Pancreas (tissue), 10 donors: ENCODE measurements around the gene ABCB1. TPM values are rescaled to one million over a fixed set of nuclear protein-coding genes. Genes with fewer than 3 reads are reported as not detected.

Experiments used
- ATAC-seq, 4 donors: fragments of 200-7000 bp; cut with Tn5 transposase; one replicate each; pipeline versions ENCODE4 v1.8.0 to v1.9.1; 2020; ENCODE audit warnings: mild to moderate bottlenecking in 4 of 4, moderate library complexity in 4 of 4
- DNase-seq, 6 donors: peaks; one replicate each; pipeline ENCODE4 v3.0.0-alpha.2; 2020
- FAIRE-seq: peaks from 2 replicates; lab custom pipeline; 2012; peaks lifted over from hg19 to GRCh38; lab: Jason Lieb, UNC
- H3K27ac ChIP-seq, 4 donors: fragments of 200-600 bp; sonication (generic); 1 replicate in 3 of 4; 2 replicates in 1 of 4; pipeline versions ENCODE4 v1.5.0 to v1.8.0; 2020
- H3K27me3 ChIP-seq, 4 donors: fragments of 200-600 bp; one replicate each; pipeline ENCODE4 v1.8.0; 2021
- H3K36me3 ChIP-seq, 3 donors: fragments of 200-600 bp; sonication (generic) in 1 of 3; one replicate each; pipeline versions ENCODE4 v1.5.0 to v1.8.0; 2020 to 2021
- H3K4me1 ChIP-seq, 3 donors: fragments of 200-600 bp; one replicate each; pipeline ENCODE4 v1.8.0; 2021
- H3K4me3 ChIP-seq, 4 donors: fragments of 200-600 bp; sonication (generic) in 2 of 4; one replicate each; pipeline versions ENCODE4 v1.5.0 to v1.8.0; 2020 to 2021
- H3K9me3 ChIP-seq, 4 donors: fragments of 200-600 bp; one replicate each; pipeline ENCODE4 v1.8.0; 2021
- CTCF ChIP-seq, 4 donors: fragments of 200-600 bp; sonication (generic) in 3 of 4; IDR thresholded peaks; one replicate each; pipeline versions ENCODE4 v1.5.0 to v1.8.0; 2021; ENCODE audit warnings: antibody characterized with exemption in 4 of 4
- WGBS, 2 donors: extraction: QIAGEN DNeasy Blood & Tissue Kit; methylation state at CpG; one replicate each; pipeline ENCODE4 v1.1.7; 2013; 5-methylcytosine and 5-hydroxymethylcytosine counted together
- intact Hi-C, 3 donors: fragments of 100-400 bp; cut with DNase I; formaldehyde crosslinking; loops; one replicate each; pipeline versions ENCODE4 v1.11.1 to v1.14.2; 2022
- polyA plus RNA-seq, 2 donors: library from polyadenylated mRNA; stranded (reverse); fragments of 200-250 nt; gene quantifications; one replicate each; pipeline ENCODE4 v1.2.3, GENCODE V29; 2013
- total RNA-seq, 6 donors: library from RNA; stranded (reverse); fragmentation: NEBNext Ultra II Directional in 4 of 6; extraction: Animal tissue kit (Norgen Biotek cat#: 25700) in 4 of 6; gene quantifications; one replicate each; pipeline versions ENCODE4 v1.2.1 to v1.2.4, GENCODE V29; 2021 to 2023
- donor health status: healthy with polysubstance abuse.
- donor health status: DM: no; HTN: no; CAD: no; lungs with moderate emphysema.
- donor health status: DM: no; HTN: no; CAD: no.
- donor health status: control.
- donor health status: control.
- donor health status: Bipolar disorder and iron deficiency.
- donor health status: DM: yes; HTN: yes; CAD: no.
- donor health status: DM: no; HTN: no; CAD: no.
- donor health status: DM: no; HTN: no; CAD: no.
- donor health status: DM: yes; HTN: yes; CAD: no.

Gene ABCB1
- total and polyA plus RNA-seq, 8 donors: 1.8 to 9.7 (median 3.0) TPM

GRCh38 chr7:87609916-87610315 lies 9.2 kb upstream of the ABCB1 start:
- no peak for ATAC-seq
- no peak for DNase-seq
- no peak for TF ChIP-seq CTCF (IDR thresholded peaks at IDR 0.05)
- Histone ChIP-seq H3K27me3 (no peaks in the 10 kb centered on the region), H3K9me3 (peaks cover 0 to 2% (median 0%) of the 10 kb centered on the region in 4 donors), H3K36me3 (no peaks in the 10 kb centered on the region), H3K4me3 (no peak overlapping the region), H3K27ac (no peak overlapping the region), H3K4me1 (no peaks in the 10 kb centered on the region)
- WGBS, 2 donors: 80 to 82% methylated on average over 5 of the region's 5 CpGs
- no peak for FAIRE-seq
- intact Hi-C loops: no loop called here

GRCh38 chr7:87608431-87608830 lies 7.7 kb upstream of the ABCB1 start:
- Histone ChIP-seq H3K4me3 (no peak overlapping the region), H3K27ac (no peak overlapping the region), H3K9me3 (peaks cover 0 to 2% (median 0%) of the 10 kb centered on the region in 4 donors), H3K4me1 (no peaks in the 10 kb centered on the region), H3K27me3 (no peaks in the 10 kb centered on the region), H3K36me3 (no peaks in the 10 kb centered on the region)
- DNase-seq (no peak), FAIRE-seq (peak; percentile 90), ATAC-seq (peak in 1 of 4 donors; percentile 52)
- WGBS, 2 donors: 10 to 17% methylated on average over 3 of the region's 3 CpGs
- TF ChIP-seq CTCF (IDR thresholded peaks at IDR 0.05): no peak
- intact Hi-C loops: no loop called here

GRCh38 chr7:87604264-87604663 lies 3.6 kb upstream of the ABCB1 start:
- peaks cover 0 to 2% (median 0%) of the 10 kb centered on the region in 3 donors for H3K4me1 ChIP-seq
- no peaks in the 10 kb centered on the region for H3K36me3 ChIP-seq
- intact Hi-C loops: no loop called here
- no peak overlapping the region for H3K27ac ChIP-seq
- peaks cover 0 to 10% (median 0%) of the 10 kb centered on the region in 4 donors for H3K27me3 ChIP-seq
- H3K4me3 ChIP-seq: no peak overlapping the region
- no peak for TF ChIP-seq CTCF (IDR thresholded peaks at IDR 0.05)
- FAIRE-seq (no peak), DNase-seq (no peak), ATAC-seq (no peak)
- H3K9me3 ChIP-seq: peaks cover 0 to 2% (median 0%) of the 10 kb centered on the region in 4 donors
- WGBS, 2 donors: 51 to 74% methylated on average over 1 of the region's 1 CpG

- peaks cover 0 to 2% (median 0%) of the 10 kb centered on the region in 3 donors for H3K4me1 ChIP-seq
- peak in 1 of 6 donors; percentile 13 for DNase-seq
- no peak for FAIRE-seq
- H3K27ac ChIP-seq: no peak overlapping the region
- H3K9me3 ChIP-seq: no peaks in the 10 kb centered on the region
- peaks cover 0 to 10% (median 0%) of the 10 kb centered on the region in 4 donors for H3K27me3 ChIP-seq
- peak overlapping the region in 1 of 4 donors; percentile 54 for H3K4me3 ChIP-seq
- WGBS, 2 donors: 58 to 67% methylated on average over 10 of the region's 10 CpGs
- ATAC-seq: peak in 3 of 4 donors; percentile 10 to 49 (median 26)
- no peaks in the 10 kb centered on the region for H3K36me3 ChIP-seq
- intact Hi-C loops: no loop called here
- TF ChIP-seq CTCF (IDR thresholded peaks at IDR 0.05): no peak
Observed at GRCh38 chr7:87599336-87599735, 1.3 kb downstream of the ABCB1 start.

- no peak for FAIRE-seq
- WGBS, 2 donors: 69 to 78% methylated on average over 4 of the region's 4 CpGs
- no peaks in the 10 kb centered on the region for H3K9me3 ChIP-seq
- H3K36me3 ChIP-seq: no peaks in the 10 kb centered on the region
- H3K27me3 ChIP-seq: peaks cover 0 to 10% (median 0%) of the 10 kb centered on the region in 4 donors
- H3K27ac ChIP-seq: no peak overlapping the region
- no peak for TF ChIP-seq CTCF (IDR thresholded peaks at IDR 0.05)
- no peak for ATAC-seq
- intact Hi-C loops: no loop called here
- peaks cover 0 to 2% (median 0%) of the 10 kb centered on the region in 3 donors for H3K4me1 ChIP-seq
- no peak for DNase-seq
- H3K4me3 ChIP-seq: no peak overlapping the region
Observed at GRCh38 chr7:87598234-87599009, 2.3 kb downstream of the ABCB1 start.
